Heart right ventricle (tissue), 16 donors: Measurements from ENCODE around the gene PHLPP1. TPM values are rescaled to one million over a fixed set of nuclear protein-coding genes. Genes with fewer than 3 reads are reported as not detected.

Experiments used
- ATAC-seq, 8 donors: fragments of 200-7000 bp; cut with Tn5 transposase; one replicate each; pipeline ENCODE4 v1.9.1; 2020; ENCODE audit warnings: mild to moderate bottlenecking in 8 of 8, moderate library complexity in 8 of 8, moderate number of reproducible peaks in 1 of 8
- DNase-seq, 2 donors: peaks; one replicate each; pipeline ENCODE4 v3.0.0-alpha.2; 2020
- H3K27ac ChIP-seq, 10 donors: fragments of 200-600 bp; sonication (generic) in 2 of 10; one replicate each; pipeline versions ENCODE4 v1.5.0 to v1.8.0; 2020 to 2022; ENCODE audit warnings: mild to moderate bottlenecking in 3 of 10
- H3K27me3 ChIP-seq, 7 donors: fragments of 200-600 bp; one replicate each; pipeline ENCODE4 v1.8.0; 2021 to 2022; ENCODE audit warnings: mild to moderate bottlenecking in 2 of 7
- H3K36me3 ChIP-seq, 9 donors: fragments of 200-600 bp; sonication (generic) in 1 of 9; one replicate each; pipeline versions ENCODE4 v1.5.0 to v1.8.0; 2020 to 2022; ENCODE audit warnings: mild to moderate bottlenecking in 2 of 9
- H3K4me1 ChIP-seq, 9 donors: fragments of 200-600 bp; sonication (generic) in 1 of 9; one replicate each; pipeline versions ENCODE4 v1.5.0 to v1.8.0; 2020 to 2022; ENCODE audit warnings: mild to moderate bottlenecking in 4 of 9
- H3K4me3 ChIP-seq, 10 donors: fragments of 200-600 bp; sonication (generic) in 2 of 10; one replicate each; pipeline versions ENCODE4 v1.5.0 to v1.8.0; 2020 to 2022; ENCODE audit warnings: mild to moderate bottlenecking in 7 of 10, moderate library complexity in 2 of 10
- H3K9me3 ChIP-seq, 11 donors: fragments of 200-600 bp in 10 of 11; sonication (generic) in 2 of 11; one replicate each; pipeline versions ENCODE4 v1.5.0 to v1.8.0; 2013 to 2022; ENCODE audit warnings: mild to moderate bottlenecking in 2 of 11, control low read depth in 1 of 11, moderate library complexity in 1 of 11
- CTCF ChIP-seq, 9 donors: fragments of 200-600 bp; sonication (generic) in 2 of 9; IDR thresholded peaks; one replicate each; pipeline versions ENCODE4 v1.5.0 to v1.8.0; 2021 to 2022; ENCODE audit warnings: antibody characterized with exemption in 9 of 9, mild to moderate bottlenecking in 5 of 9, moderate library complexity in 1 of 9
- WGBS, 2 donors: extraction: QIAGEN DNeasy Blood & Tissue Kit; methylation state at CpG; one replicate each; pipeline ENCODE4 v1.1.7; 2013; ENCODE audit warnings: inconsistent platforms in 1 of 2; 5-methylcytosine and 5-hydroxymethylcytosine counted together
- intact Hi-C, 10 donors: fragments of 100-400 bp; cut with DNase I; formaldehyde crosslinking; loops; one replicate each; pipeline versions ENCODE4 v1.11.1 to v1.14.2; 2022
- polyA plus RNA-seq, 2 donors: library from polyadenylated mRNA; stranded (reverse); fragments of 200-250 nt; gene quantifications; one replicate each; pipeline ENCODE4 v1.2.3, GENCODE V29; 2013
- total RNA-seq, 10 donors: library from RNA; stranded (reverse); fragmentation: NEBNext Ultra II Directional in 3 of 10; extraction: Animal tissue kit (Norgen Biotek cat#: 25700) in 3 of 10; gene quantifications; one replicate each; pipeline versions ENCODE4 v1.2.1 to v1.2.4, GENCODE V29; 2021 to 2023
- donor health status: Arrhythmogenic right ventricular cardiomyopathy.
- donor health status: ischemic (EF 13 %, LVEDD 7.1; RV severe dilation, severe dysfunction).
- donor health status: healthy with polysubstance abuse.
- donor health status: DM: no; HTN: yes; CAD: no.
- donor health status: DM: no; HTN: no; CAD: no.
- donor health status: ischemic (EF 25% LVEDD 6.9; RV normal size, moderate dysfunction).
- donor health status: ischemic (EF 25% LVEDD 5.7; RV mildly dilated, moderate dysfunction).
- donor health status: healthy.
- donor health status: DM: yes; HTN: yes; CAD: no.
- donor health status: Ischemic cardiomyopathy.
- donor health status: ischemic (EF 35%, LVEDD 5.7; RV mildly dilated, moderate dysfunction).
- donor health status: nonischemic (EF 11% LVEDD 7.7; RV severe dilation, severe dysfunction).
- donor health status: DM: yes; HTN: yes; CAD: no.
- donor health status: PGD.
- donor health status: ischemic (EF 29% LVEDD 5.4; RV normal size, mild dysfunction).
- donor health status: nonischemic (EF 23%, LVEDD 6.1; RV moderate dilation, normal function).

The PHLPP1 gene
- total and polyA plus RNA-seq, 12 donors = 1.8 to 10.7 (median 8.0) TPM

GRCh38 chr18:62973689-62974088, 258.3 kb downstream of the PHLPP1 start:
- Histone ChIP-seq H3K27ac (no peak overlapping the region), H3K4me1 (peaks cover 0 to 15% (median 4%) of the 10 kb centered on the region in 9 donors), H3K9me3 (no peaks in the 10 kb centered on the region), H3K27me3 (no peaks in the 10 kb centered on the region), H3K36me3 (peaks cover 0 to 62% (median 3%) of the 10 kb centered on the region in 9 donors), H3K4me3 (no peak overlapping the region)
- no peak for DNase-seq
- WGBS, 2 donors = 90% methylated on average over 1 of the region's 1 CpG
- no peak for TF ChIP-seq CTCF (IDR thresholded peaks at IDR 0.05)
- no peak for ATAC-seq
- intact Hi-C loops = loop anchor here in 1 of 10 donors (10.0 kb wide), 1 partner anchor 789 kb away; the partner anchor contains the start of genes PIGN and RELCH

- TF ChIP-seq CTCF (IDR thresholded peaks at IDR 0.05) = no peak
- ATAC-seq (no peak), DNase-seq (no peak)
- intact Hi-C loops = loop anchor here in 1 of 10 donors (10.0 kb wide), 1 partner anchor 790 kb away; the partner anchor contains the start of genes PIGN and RELCH
- no peak overlapping the region for H3K27ac ChIP-seq
- 64 to 65% methylated on average over 3 of the region's 3 CpGs for WGBS, 2 donors
- H3K4me1 ChIP-seq = peaks cover 0 to 15% (median 5%) of the 10 kb centered on the region in 9 donors
- no peak overlapping the region for H3K4me3 ChIP-seq
- H3K36me3 ChIP-seq = peaks cover 0 to 69% (median 7%) of the 10 kb centered on the region in 9 donors
- H3K9me3 ChIP-seq = no peaks in the 10 kb centered on the region
- no peaks in the 10 kb centered on the region for H3K27me3 ChIP-seq
Measured at GRCh38 chr18:62974388-62974787, 259.0 kb downstream of the PHLPP1 start.

- no peak for TF ChIP-seq CTCF (IDR thresholded peaks at IDR 0.05)
- DNase-seq (no peak), ATAC-seq (no peak)
- H3K9me3 ChIP-seq = no peaks in the 10 kb centered on the region
- H3K4me3 ChIP-seq = no peak overlapping the region
- H3K36me3 ChIP-seq = peaks cover 0 to 76% (median 7%) of the 10 kb centered on the region in 9 donors
- 90 to 92% methylated on average over 7 of the region's 7 CpGs for WGBS, 2 donors
- peaks cover 0 to 15% (median 5%) of the 10 kb centered on the region in 9 donors for H3K4me1 ChIP-seq
- no peaks in the 10 kb centered on the region for H3K27me3 ChIP-seq
- H3K27ac ChIP-seq = no peak overlapping the region
- intact Hi-C loops = loop anchor here in 3 of 10 donors (5.0 to 10.0 kb wide), 3 partner anchors 263 to 790 kb away; partner anchors contain the start of genes PIGN (in 1 of the 3) and RELCH (in 1 of the 3)
Measured at GRCh38 chr18:62974928-62975675, 259.8 kb downstream of the PHLPP1 start.

GRCh38 chr18:62975785-62976184, 260.4 kb downstream of the PHLPP1 start:
- Histone ChIP-seq H3K27ac (no peak overlapping the region), H3K9me3 (no peaks in the 10 kb centered on the region), H3K27me3 (no peaks in the 10 kb centered on the region), H3K36me3 (peaks cover 0 to 80% (median 7%) of the 10 kb centered on the region in 9 donors), H3K4me1 (peaks cover 0 to 15% (median 5%) of the 10 kb centered on the region in 9 donors), H3K4me3 (no peak overlapping the region)
- ATAC-seq = no peak
- intact Hi-C loops = loop anchor here in 3 of 10 donors (5.0 to 10.0 kb wide), 3 partner anchors 263 to 791 kb away; partner anchors contain the start of genes PIGN (in 1 of the 3) and RELCH (in 1 of the 3)
- no peak for DNase-seq
- TF ChIP-seq CTCF (IDR thresholded peaks at IDR 0.05) = no peak
- 91 to 94% methylated on average over 2 of the region's 2 CpGs for WGBS, 2 donors
